GM18526 (cell line): ENCODE data around the gene MEOX2.

ENCODE experiments used
- POLR2A ChIP-seq: IDR thresholded peaks from 3 replicates; pipeline ENCODE4 v1.6.1; 2011; ENCODE audit not compliant: insufficient read length; ENCODE audit errors: extremely low read depth

The MEOX2 gene

DNA sequence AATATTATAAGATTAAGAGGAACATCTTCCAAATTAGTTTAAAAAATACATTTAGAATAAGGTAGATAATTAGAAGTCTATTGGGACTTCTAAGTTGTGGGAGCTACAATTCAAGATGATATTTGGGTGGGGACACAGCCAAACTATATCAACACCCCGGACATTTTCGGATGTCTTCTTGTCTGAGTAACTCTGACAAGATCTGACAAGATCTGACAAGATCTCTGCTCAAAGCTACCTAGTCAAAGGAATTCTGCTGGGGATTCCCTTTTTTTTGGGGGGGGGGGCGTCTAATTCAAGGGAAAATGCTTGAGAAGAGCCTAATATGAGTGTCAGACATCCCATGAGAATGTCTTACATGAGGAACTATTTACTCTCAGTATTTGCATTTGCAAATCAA lies 119.4 kb downstream of the MEOX2 start:
- TF ChIP-seq POLR2A, result no peak

DNA sequence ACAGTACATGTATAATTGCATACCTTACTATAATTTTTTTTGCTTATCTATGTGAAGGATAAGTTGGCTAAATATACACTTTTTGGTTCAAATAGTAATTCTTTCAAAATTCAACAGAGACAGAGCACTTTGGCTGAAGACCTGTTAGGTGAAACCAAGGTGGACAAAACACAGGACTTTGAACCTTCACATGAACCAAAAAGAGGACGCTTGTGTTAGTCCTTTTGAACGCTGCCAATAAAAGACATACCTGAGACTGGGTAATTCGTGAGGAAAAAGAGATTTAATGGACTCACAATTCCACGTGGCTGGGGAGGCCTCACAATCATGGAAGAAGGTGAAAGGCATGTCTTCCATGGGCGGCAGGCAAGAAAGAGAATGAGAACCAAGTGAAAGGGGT lies 120.0 kb downstream of the MEOX2 start:
- no peak for TF ChIP-seq POLR2A

DNA sequence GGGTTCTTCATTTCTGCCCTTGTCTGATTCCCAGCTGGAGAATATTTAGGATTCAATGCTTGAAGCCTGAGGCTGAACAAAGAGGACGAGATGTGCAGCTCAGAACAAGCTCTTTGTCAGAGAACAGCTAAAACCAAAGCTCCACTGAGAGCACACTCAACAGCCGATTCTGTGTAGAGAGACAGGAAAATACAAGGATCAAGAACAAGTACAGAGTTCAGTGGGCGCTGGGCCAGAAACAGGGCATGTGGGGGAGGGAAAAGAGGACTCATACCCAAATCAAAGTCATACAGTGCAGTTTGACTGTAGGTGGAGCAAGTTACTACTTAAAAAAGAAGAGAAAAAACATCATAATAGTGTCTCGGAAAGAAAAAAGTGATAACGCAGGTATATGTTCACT lies 124.6 kb downstream of the MEOX2 start, which contains the start of gene AGMO:
Gene AGMO (minus strand): TSS at position 181 of the 400 bp plus-strand sequence.
- no peak for TF ChIP-seq POLR2A
